Adrenal gland (tissue), 12 donors: Measurements from ENCODE around the gene PSMA6. TPM values are rescaled to one million over a fixed set of nuclear protein-coding genes. Genes with fewer than 3 reads are reported as not detected.

Source experiments
- DNase-seq, 7 donors: peaks; one replicate each; pipeline ENCODE4 v3.0.0-alpha.2; 2019 to 2020
- H3K27ac ChIP-seq, 5 donors: fragments of 200-600 bp; sonication (generic) in 4 of 5; 1 replicate in 3 of 5; 2 replicates in 2 of 5; pipeline versions ENCODE4 v1.5.1 to v1.8.0; 2016 to 2020; ENCODE audit warnings: mild to moderate bottlenecking in 1 of 5
- H3K27me3 ChIP-seq: fragments of 200-600 bp; 2 replicates; pipeline ENCODE4 v1.8.0; 2021
- H3K36me3 ChIP-seq, 2 donors: fragments of 200-600 bp; replicated peaks in 1 of 2; 1 replicate in 1 of 2; 2 replicates in 1 of 2; pipeline versions ENCODE4 v1.5.1 to v1.8.0; 2018 to 2022
- H3K4me1 ChIP-seq, 2 donors: fragments of 200-600 bp; replicated peaks in 1 of 2; 1 replicate in 1 of 2; 2 replicates in 1 of 2; pipeline versions ENCODE4 v1.5.1 to v1.8.0; 2018 to 2021
- H3K4me3 ChIP-seq, 4 donors: fragments of 200-600 bp; sonication (generic) in 3 of 4; one replicate each; pipeline ENCODE4 v1.5.1; 2016 to 2018
- H3K9me3 ChIP-seq, 3 donors: fragments of 200-600 bp; sonication (generic) in 1 of 3; replicated peaks in 1 of 3; 1 replicate in 2 of 3; 2 replicates in 1 of 3; pipeline versions ENCODE4 v1.5.1 to v1.8.0; 2016 to 2021
- POLR2A ChIP-seq, 2 donors: fragments of 450-650 bp; IDR thresholded peaks; one replicate each; pipeline ENCODE4 v1.6.1; 2017; ENCODE audit warnings: antibody characterized with exemption in 2 of 2, mild to moderate bottlenecking in 2 of 2, moderate library complexity in 1 of 2
- WGBS, 4 donors: extraction: QIAGEN DNeasy Blood & Tissue Kit in 2 of 4; methylation state at CpG; one replicate each; pipeline versions ENCODE4 v1.1.5 to v1.1.7; 2013 to 2017; 5-methylcytosine and 5-hydroxymethylcytosine counted together
- intact Hi-C, 2 donors: fragments of 100-400 bp; cut with DNase I; formaldehyde crosslinking; loops; one replicate each; pipeline versions ENCODE4 v1.14.1 to v1.15.0; 2022 to 2023
- polyA plus RNA-seq, 3 donors: library from polyadenylated mRNA; stranded (reverse); fragments of 200-250 nt in 2 of 3; fragments of 350-450 nt in 1 of 3; fragmentation: Illumina TruSeq in 1 of 3; extraction: RNeasy Lipid Tissue Mini Kit (QIAGEN cat#74804) in 1 of 3; gene quantifications; one replicate each; pipeline ENCODE4 v1.2.3, GENCODE V29; 2013 to 2014
- total RNA-seq, 9 donors: library from RNA; depleted of rRNA in 4 of 9; stranded (reverse); fragments of >200 nt in 4 of 9; fragments of 120-200 nt in 1 of 9; fragmentation: NEBNext Ultra II Directional in 1 of 9; extraction: Animal tissue kit (Norgen Biotek cat#: 25700) in 1 of 9; gene quantifications; one replicate each; pipeline versions ENCODE4 v1.1.0 to v1.2.4, GENCODE V29; 2013 to 2023
- TF ChIP-seq, protein P1 (sequence below), 6 experiments: fragments of 450-650 bp in 4 of 6; fragments of 200-600 bp in 2 of 6; sonication (generic) in 1 of 6; IDR thresholded peaks; 1 replicate in 5 of 6; 2 replicates in 1 of 6; pipeline versions ENCODE4 v1.5.1 to v1.8.0; 2016 to 2021; ENCODE audit warnings: antibody characterized with exemption in 6 of 6, mild to moderate bottlenecking in 2 of 6, moderate library complexity in 1 of 6
- donor health status: healthy with polysubstance abuse.
- donor health status: Bipolar disorder and iron deficiency.
- donor health status: DM: yes; HTN: yes; CAD: no.
- donor health status: DM: no; HTN: no; CAD: no.
- donor health status: DM: no; HTN: no; CAD: no.
- donor health status: DM: yes; HTN: yes; CAD: no.

The PSMA6 gene
- total and polyA plus RNA-seq, 12 donors, result 114 to 393 (median 185) TPM

- H3K27ac ChIP-seq, result no peak overlapping the region
- H3K9me3 ChIP-seq, result no peaks in the 10 kb centered on the region
- no peak overlapping the region for H3K4me3 ChIP-seq
- TF ChIP-seq, protein P1, sequence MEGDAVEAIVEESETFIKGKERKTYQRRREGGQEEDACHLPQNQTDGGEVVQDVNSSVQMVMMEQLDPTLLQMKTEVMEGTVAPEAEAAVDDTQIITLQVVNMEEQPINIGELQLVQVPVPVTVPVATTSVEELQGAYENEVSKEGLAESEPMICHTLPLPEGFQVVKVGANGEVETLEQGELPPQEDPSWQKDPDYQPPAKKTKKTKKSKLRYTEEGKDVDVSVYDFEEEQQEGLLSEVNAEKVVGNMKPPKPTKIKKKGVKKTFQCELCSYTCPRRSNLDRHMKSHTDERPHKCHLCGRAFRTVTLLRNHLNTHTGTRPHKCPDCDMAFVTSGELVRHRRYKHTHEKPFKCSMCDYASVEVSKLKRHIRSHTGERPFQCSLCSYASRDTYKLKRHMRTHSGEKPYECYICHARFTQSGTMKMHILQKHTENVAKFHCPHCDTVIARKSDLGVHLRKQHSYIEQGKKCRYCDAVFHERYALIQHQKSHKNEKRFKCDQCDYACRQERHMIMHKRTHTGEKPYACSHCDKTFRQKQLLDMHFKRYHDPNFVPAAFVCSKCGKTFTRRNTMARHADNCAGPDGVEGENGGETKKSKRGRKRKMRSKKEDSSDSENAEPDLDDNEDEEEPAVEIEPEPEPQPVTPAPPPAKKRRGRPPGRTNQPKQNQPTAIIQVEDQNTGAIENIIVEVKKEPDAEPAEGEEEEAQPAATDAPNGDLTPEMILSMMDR (IDR thresholded peaks at IDR 0.05), result no peak
- no peak for TF ChIP-seq POLR2A (IDR thresholded peaks at IDR 0.05)
- H3K4me1 ChIP-seq, result peaks cover 40 to 77% of the 10 kb centered on the region in 2 donors
- intact Hi-C loops, result no loop called here
- H3K36me3 ChIP-seq, result no peaks in the 10 kb centered on the region
- H3K27me3 ChIP-seq, result no peaks in the 10 kb centered on the region
- WGBS, 4 donors, result 73 to 100% (median 96%) methylated on average over 1 of the region's 1 CpG
- DNase-seq, result no peak
Measured at GRCh38 chr14:35295845-35296161, 3.6 kb downstream of the PSMA6 start.

DNA sequence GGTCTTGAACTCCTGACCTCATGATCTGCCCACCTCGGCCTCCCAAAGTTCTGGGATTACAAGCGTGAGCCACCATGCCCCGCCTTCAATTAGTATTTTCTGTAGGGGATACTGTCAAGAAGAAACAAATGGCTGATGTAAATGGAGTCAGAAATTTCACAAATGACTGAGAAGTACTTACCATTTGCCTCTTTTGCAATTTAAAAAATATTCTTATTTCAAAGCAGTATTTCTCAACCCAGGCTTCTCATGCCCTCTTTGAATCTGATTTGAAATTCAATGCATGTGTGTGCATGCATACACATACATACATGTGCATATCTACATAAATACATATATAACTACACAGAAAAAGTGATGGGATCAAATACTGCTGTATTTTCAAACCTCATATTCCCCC is 4.4 kb downstream of the PSMA6 start:
- peaks cover 46 to 84% of the 10 kb centered on the region in 2 donors for H3K4me1 ChIP-seq
- no peaks in the 10 kb centered on the region for H3K27me3 ChIP-seq
- no peaks in the 10 kb centered on the region for H3K9me3 ChIP-seq
- no peak for TF ChIP-seq POLR2A (IDR thresholded peaks at IDR 0.05)
- TF ChIP-seq, protein P1 (IDR thresholded peaks at IDR 0.05), result no peak
- 82 to 92% (median 86%) methylated on average over 3 of the region's 3 CpGs for WGBS, 4 donors
- H3K36me3 ChIP-seq, result no peaks in the 10 kb centered on the region
- DNase-seq, result no peak
- H3K4me3 ChIP-seq, result no peak overlapping the region
- no peak overlapping the region for H3K27ac ChIP-seq
- intact Hi-C loops, result no loop called here

DNA sequence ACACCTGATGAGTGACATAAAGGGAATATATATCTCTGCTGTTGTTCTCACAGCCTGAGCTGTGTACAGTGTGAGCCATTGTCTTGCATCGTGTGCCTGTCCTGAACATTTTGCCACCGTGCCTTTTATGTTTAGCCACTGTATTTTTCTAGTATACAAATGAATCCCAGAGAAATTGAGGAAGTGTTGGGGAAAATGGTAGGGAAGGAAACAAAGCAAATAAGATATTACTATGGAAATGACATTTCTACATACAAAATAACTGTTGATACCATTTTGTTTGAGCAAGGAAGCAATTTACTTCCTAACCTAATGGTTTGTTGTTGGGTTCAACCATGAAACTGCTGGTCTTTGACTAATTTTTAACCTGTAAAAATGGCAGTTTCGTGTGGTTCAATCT is 5.5 kb downstream of the PSMA6 start:
- H3K27me3 ChIP-seq, result no peaks in the 10 kb centered on the region
- TF ChIP-seq, protein P1 (IDR thresholded peaks at IDR 0.05), result no peak
- TF ChIP-seq POLR2A (IDR thresholded peaks at IDR 0.05), result no peak
- no peak overlapping the region for H3K4me3 ChIP-seq
- intact Hi-C loops, result no loop called here
- H3K4me1 ChIP-seq, result peaks cover 48 to 93% of the 10 kb centered on the region in 2 donors
- DNase-seq, result no peak
- H3K36me3 ChIP-seq, result no peaks in the 10 kb centered on the region
- peak overlapping the region in 1 of 5 donors; percentile 39 for H3K27ac ChIP-seq
- 83 to 92% (median 86%) methylated on average over 3 of the region's 3 CpGs for WGBS, 4 donors
- H3K9me3 ChIP-seq, result no peaks in the 10 kb centered on the region

DNA sequence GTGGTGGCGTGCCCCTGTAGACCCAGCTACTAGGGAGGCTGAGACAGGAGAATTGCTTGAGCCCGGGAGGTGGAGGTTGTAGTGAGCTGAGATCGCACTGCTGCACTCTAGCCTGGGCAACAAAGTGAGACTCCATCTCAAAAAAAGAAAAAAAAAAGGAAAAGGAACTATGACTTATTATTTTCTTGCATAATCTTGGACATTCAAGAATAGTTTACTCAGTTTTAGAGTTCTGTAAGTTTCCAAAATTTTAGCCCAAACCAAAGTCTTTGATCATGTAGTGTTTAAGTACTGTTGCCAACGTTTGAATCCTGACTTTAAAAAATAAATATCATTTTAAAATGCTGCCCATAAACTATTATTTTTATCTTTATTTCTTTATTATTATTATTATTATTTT is 6.2 kb downstream of the PSMA6 start:
- intact Hi-C loops, result no loop called here
- Histone ChIP-seq H3K27ac (peak overlapping the region in 1 of 5 donors; percentile 39), H3K36me3 (no peaks in the 10 kb centered on the region), H3K4me3 (no peak overlapping the region), H3K27me3 (no peaks in the 10 kb centered on the region), H3K9me3 (no peaks in the 10 kb centered on the region), H3K4me1 (peaks cover 45 to 88% of the 10 kb centered on the region in 2 donors)
- TF ChIP-seq, protein P1 (IDR thresholded peaks at IDR 0.05), result no peak
- TF ChIP-seq POLR2A (IDR thresholded peaks at IDR 0.05), result no peak
- 77 to 81% (median 79%) methylated on average over 4 of the region's 4 CpGs for WGBS, 4 donors
- no peak for DNase-seq
